ENCODE measurements around the gene LEKR1.

DNA sequence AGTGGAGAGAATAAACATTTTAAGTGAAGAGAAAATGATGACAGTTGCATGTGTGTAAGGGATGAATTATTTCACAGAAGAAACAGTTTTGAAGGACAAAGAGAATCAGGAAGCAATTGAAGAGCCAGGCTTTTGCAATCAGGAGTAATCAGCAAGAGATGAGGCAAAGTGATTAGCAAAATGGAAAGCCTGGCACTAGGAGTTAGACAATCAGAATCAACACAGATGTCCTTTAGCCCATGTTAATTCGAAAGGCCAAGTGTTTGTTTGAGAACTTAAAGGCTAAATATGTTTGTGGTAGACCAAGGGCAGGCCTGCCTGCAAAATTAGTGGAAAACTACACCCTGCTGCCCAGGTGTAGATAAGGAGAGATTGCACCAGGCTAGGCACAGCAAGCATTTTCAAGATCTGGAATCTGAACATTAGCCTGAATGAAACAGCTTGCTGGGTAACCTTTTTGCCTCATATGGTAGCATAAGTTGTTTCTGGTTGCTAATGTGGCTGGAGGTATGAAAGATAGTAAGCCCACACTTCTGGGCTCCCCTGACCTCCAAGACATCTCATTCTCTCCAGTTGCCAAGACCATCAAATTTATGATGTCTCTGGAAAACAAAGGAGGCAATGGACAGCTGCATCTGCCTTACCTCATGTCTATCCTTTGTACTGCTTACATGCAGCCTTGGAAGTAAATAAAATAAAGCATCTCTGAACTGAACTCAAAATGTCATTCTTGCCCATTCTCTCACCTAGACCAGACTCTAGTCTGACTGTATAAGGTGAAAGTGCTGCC lies 22.0 kb upstream of the LEKR1 start:
- TF ChIP-seq POLR2AphosphoS5 (IDR thresholded peaks at IDR 0.05; ENCODE audit: borderline replicate concordance, low read depth, low read length) = no peak
- no peak for TF ChIP-seq EZH2 (IDR thresholded peaks at IDR 0.05)
- no peak for TF ChIP-seq FOXP2 (optimal IDR thresholded peaks at IDR 0.05; ENCODE audit: control extremely low read depth, extremely low read length, insufficient read depth)

Measured in SK-N-MC (cell line).